ENCODE data around the gene C12orf57.
"Not testable (repeated sequence)": the region's sequence is repeated elsewhere in the genome, so short reads cannot be mapped to it uniquely, and the experiment has no call there.

The C12orf57 gene, protein sequence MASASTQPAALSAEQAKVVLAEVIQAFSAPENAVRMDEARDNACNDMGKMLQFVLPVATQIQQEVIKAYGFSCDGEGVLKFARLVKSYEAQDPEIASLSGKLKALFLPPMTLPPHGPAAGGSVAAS

GRCh38 chr12:6943722-6944380, at the start of gene C12orf57, which contains the start of gene RNU7-1:
Gene C12orf57 (plus strand): TSS chr12:6944022. CDS start chr12:6944122, 100 bp downstream.
Gene RNU7-1 (plus strand): TSS chr12:6943816.
- peak; percentile 65 for DNase-seq

DNA sequence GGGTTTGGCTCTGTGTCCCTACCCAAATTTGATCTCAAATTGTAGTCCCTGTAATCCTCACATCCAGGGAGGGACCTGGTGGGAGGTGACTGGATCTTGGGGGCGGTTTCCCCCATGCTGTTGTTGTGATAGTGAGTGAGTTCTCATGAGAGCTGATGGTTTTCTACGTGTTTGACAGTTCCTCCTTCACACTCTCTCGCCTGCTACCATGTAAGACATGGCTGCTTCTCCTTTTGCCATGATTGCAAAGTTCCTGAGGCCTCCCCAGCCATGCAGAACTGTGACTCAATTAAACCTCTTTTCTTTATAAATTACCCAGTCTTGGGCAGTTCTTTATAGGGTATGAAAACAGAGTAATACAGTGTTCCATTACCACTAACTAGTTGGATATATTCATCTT, 49.5 kb upstream of the C12orf57 start:
- DNase-seq, result no peak

DNA sequence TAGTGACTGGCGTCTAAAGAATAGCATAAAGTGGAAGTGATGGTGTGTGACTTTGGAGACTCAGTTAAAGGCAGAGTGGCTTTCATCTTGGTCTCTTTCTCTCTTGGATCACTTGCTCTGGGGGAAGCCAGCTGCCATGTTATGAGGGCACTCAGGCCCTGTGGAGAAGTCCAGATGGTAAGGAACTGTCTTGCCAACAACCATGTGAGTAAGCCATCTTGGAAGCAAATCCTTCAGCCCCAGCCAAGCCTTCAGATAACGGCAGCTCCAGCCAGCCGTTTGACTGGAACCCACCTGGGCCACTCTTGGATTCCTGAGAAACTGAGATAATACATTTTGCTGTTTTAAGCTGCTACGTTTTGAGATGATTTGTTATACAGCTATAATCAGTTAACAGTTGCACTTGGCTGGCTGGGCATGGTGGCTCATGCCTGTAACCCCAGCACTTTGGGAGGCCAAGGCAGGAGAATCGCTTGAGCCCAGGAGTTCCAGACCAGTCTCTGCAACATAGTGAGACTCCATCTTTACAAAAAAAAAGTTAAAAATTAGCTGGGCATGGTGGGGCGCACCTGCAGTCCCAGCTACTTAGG, 46.9 kb upstream of the C12orf57 start:
- DNase-seq, result no peak

DNA sequence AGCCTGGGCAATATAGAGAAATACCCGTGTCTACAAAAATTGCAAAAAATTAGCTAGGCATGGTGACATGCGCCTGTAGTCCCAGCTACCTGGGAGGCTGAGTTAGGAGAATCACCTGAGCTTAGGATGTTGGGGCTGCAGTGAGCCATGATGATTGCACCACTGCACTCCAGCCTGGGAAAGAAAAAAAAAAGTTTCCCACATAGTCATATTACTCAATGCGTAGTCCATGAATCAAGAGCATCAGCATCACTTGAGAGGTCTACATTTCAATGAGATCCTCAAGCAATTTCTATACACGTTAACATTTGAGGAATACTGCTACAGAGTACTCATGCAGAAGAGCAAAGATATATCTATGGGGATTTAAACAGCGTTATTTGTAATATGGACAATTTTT, 44.4 kb upstream of the C12orf57 start:
- DNase-seq, result no peak

GRCh38 chr12:6899837-6900519, 43.8 kb upstream of the C12orf57 start:
- no peak for DNase-seq

DNA sequence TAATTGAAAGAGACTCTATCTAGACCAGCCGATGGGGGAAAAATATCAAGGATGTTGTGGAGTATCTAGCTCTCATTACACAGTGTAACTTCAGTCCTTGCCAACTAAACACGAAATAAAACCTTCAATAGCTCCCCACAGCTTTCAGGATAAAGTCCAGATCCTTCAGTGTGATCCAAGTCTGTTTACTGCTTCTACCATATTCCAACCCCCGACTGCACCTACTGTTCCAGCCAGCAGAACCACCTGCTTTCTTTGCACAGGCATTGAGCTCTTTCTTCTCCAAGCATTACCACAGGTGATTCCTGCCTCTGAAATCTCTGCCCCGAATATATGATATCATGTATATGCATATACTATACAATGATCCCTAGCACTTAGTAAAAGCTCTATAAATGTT, 41.4 kb upstream of the C12orf57 start:
- DNase-seq, result no peak

GRCh38 chr12:6903722-6904121, 40.1 kb upstream of the C12orf57 start:
- DNase-seq, result no peak

GRCh38 chr12:6904280-6905276, 39.2 kb upstream of the C12orf57 start, which contains the start of gene LRRC23:
Gene LRRC23 (plus strand): TSS chr12:6904822. CDS start chr12:6905634, 812 bp downstream.
- peak; percentile 91 for DNase-seq

- no peak for DNase-seq
Observed at GRCh38 chr12:6905414-6906040, 38.3 kb upstream of the C12orf57 start.

DNA sequence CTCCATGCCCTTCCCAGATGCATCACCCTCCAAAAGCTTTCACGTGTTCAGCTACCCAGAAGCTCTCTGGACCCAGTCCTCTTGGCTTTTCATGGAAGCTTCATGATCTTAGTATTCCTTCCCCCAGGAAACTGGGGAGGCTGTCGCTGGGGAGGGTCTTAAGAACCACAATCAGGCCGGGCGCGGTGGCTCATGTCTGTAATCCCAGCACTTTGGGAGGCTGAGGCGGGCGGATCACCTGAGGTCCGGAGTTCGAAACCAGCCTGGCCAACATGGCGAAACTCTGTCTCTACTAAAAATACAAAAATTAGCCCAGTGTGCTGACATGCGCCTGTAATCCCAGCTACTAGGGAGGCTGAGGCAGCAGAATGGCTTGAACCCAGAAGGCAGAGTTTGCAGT, 35.7 kb upstream of the C12orf57 start:
- DNase-seq, result not testable (repeated sequence)

GRCh38 chr12:6909421-6910145, 34.2 kb upstream of the C12orf57 start:
- no peak for DNase-seq

DNA sequence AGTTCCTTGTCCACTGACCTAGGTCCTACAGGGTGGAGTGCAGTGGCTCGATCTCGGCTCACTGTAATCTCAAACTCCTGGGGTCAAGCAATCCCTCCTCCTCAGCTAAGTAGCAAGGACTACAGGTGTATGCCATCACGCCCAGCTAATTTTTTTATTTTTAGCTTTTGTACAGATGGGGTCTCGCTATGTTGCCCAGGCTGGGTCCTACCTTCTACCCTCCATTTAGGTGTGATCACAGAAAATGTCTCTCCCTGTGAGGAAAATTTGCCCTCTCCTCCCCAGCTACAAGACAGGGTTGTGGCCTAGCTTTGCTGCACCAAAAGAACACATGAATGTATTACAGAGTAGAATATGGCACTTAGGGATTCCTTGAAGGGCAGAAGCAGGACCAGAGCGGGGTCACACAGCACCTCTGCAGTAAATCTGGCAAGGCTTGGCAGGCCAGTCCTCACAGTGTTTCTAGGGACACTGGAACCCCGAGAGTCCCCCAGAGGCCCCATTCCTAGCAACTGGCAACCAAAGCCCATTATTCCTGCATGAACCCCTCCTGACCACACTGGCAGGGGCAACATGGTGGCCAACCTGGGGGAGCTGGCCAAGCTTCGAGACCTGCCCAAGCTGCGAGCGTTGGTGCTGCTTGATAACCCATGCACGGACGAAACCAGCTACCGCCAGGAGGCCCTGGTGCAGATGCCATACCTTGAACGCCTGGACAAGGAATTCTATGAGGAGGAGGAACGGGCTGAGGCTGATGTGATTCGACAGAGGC, 31.5 kb upstream of the C12orf57 start:
- no peak for DNase-seq

DNA sequence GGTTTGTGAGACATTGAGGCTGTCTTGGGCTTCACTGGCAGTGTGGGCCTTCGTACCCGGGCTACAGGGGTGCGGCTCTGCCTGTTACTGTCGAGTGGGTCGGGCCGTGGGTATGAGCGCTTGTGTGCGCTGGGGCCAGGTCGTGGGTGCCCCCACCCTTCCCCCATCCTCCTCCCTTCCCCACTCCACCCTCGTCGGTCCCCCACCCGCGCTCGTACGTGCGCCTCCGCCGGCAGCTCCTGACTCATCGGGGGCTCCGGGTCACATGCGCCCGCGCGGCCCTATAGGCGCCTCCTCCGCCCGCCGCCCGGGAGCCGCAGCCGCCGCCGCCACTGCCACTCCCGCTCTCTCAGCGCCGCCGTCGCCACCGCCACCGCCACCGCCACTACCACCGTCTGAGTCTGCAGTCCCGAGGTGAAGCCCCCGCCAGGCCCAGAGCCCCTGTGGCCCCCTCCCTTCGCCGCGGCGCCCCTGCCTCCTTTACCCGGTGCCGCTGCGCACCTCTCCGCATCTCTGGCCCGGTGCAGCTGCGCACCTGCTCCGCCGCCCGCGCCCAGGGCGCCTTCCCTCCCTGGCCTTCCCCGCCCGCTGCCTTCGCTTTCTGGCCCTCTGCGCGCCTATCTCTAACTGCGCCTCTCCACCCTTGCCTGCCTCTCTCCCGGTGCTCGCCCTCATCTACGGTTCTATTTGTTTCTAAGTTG, 29.4 kb upstream of the C12orf57 start, which contains the start of gene ENO2:
Gene ENO2 (plus strand): TSS at position 335 of the 701 bp plus-strand sequence. CDS start 1,253 bp downstream, outside the sequence.
- DNase-seq, result peak; percentile 24

DNA sequence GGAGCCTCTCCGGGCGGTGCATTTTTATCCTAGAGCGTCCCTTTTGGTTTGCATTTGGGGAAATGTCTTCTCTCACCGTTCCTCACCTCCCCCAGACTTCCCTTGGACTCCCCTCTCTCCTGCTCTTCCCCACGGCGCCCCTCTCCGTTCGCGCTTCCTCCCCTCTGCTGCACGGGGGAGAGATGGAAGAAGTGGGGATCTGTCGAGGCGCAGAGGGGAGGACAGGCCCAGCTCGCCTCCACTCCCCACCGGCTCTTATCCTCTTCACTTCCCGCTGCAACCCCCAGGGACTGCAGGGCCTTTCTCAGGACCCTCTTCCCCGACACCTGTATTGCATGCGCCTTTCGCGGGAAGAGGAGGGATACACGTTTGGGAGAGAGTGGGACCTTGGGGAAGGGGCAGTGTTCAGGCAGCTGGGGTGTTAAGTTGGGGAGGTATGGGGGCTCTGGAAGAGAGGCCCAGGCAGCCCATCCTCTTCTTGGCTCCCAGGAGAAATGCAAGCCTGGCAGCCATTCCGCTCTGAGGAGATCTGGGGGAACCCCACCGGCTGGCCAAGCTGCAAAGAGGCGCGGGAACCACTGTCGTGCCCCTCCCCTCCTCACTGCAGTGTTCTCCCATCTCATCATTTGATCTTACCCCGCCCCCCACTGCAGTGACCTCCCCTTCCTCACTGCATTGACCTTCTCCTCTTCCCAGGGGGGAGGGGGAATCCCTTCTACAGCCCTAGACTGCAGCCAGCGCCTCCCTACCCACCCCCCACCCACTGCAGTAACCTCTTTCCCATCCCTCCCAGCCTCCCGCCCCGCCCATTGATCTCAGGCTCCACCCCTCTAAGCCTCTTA, 28.7 kb upstream of the C12orf57 start:
- no peak for DNase-seq

DNA sequence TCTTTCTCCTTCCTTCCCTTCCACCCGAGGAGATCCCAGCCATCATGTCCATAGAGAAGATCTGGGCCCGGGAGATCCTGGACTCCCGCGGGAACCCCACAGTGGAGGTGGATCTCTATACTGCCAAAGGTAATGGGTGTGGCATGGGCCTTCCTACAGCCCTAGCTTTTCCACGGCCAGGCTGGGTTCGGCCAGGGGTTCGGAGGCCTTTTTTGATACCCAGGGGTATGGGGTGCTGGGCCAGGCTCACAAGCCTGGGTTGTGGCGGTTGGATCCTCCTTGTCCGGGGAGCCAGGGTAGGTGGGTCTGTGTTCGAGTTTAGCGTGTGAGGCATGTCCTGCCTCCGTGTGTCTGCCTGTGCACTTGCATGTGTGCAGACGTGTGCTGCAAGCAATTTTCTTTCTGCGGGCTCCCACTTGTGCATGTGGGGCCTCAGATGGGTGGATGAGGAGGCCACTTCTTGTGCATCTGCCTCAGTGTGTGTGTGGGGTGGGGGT, 28.0 kb upstream of the C12orf57 start:
- no peak for DNase-seq

GRCh38 chr12:6916426-6917200, 27.2 kb upstream of the C12orf57 start:
- no peak for DNase-seq

- DNase-seq, result no peak
Observed at GRCh38 chr12:6917491-6918231, 26.2 kb upstream of the C12orf57 start.
